Astrocyte (in vitro differentiated cells and primary cell): ENCODE data around the gene KRTAP10-6. TPM values are rescaled to one million over a fixed set of nuclear protein-coding genes. Genes with fewer than 3 reads are reported as not detected.

ENCODE experiments used
- DNase-seq: peaks from one replicate; pipeline ENCODE4 v3.0.0-alpha.2; 2010; ENCODE audit warnings: low read depth
- FAIRE-seq: peaks from 2 replicates; lab custom pipeline; 2011; peaks lifted over from hg19 to GRCh38; lab: Jason Lieb, UNC
- H2AFZ ChIP-seq: 2 replicates; pipeline ENCODE4 v1.6.0; 2012; ENCODE audit warnings: low read depth, low read length, inconsistent platforms
- H3K27ac ChIP-seq: 2 replicates; pipeline ENCODE4 v1.5.1; 2011; ENCODE audit warnings: low read depth, low read length, inconsistent platforms
- H3K27me3 ChIP-seq: 2 replicates; pipeline ENCODE4 v1.6.0; 2011; ENCODE audit warnings: low read length, inconsistent platforms; ENCODE audit not compliant: insufficient read depth
- H3K36me3 ChIP-seq: 2 replicates; pipeline ENCODE4 v1.5.1; 2011; ENCODE audit warnings: low read length, inconsistent platforms; ENCODE audit not compliant: insufficient read depth
- H3K4me1 ChIP-seq: 2 replicates; pipeline ENCODE4 v1.5.1; 2011; ENCODE audit warnings: low read length, inconsistent platforms; ENCODE audit not compliant: insufficient read depth
- H3K4me2 ChIP-seq: 2 replicates; pipeline ENCODE4 v1.6.0; 2012; ENCODE audit warnings: low read length, inconsistent platforms
- H3K4me3 ChIP-seq: 2 replicates; pipeline ENCODE4 v1.5.1; 2011; ENCODE audit warnings: low read depth, mild to moderate bottlenecking, low read length, inconsistent platforms; ENCODE audit not compliant: insufficient read depth
- H3K79me2 ChIP-seq: 2 replicates; pipeline ENCODE4 v1.6.0; 2012; ENCODE audit warnings: mild to moderate bottlenecking, low read length, inconsistent platforms; ENCODE audit not compliant: insufficient read depth
- H3K9ac ChIP-seq: 2 replicates; pipeline ENCODE4 v1.6.0; 2012; ENCODE audit warnings: mild to moderate bottlenecking, low read length, inconsistent platforms
- H3K9me3 ChIP-seq: 2 replicates; pipeline ENCODE4 v1.5.1; 2012; ENCODE audit warnings: low read depth, mild to moderate bottlenecking, low read length, inconsistent platforms; ENCODE audit not compliant: insufficient read depth
- H4K20me1 ChIP-seq: 2 replicates; pipeline ENCODE4 v1.6.0; 2012; ENCODE audit warnings: low read length, inconsistent platforms; ENCODE audit not compliant: insufficient read depth
- H3K27ac Mint-ChIP-seq: one replicate; pipeline ENCODE4 v1.8.0; 2021; ENCODE audit warnings: mild to moderate bottlenecking, mixed read lengths; ENCODE audit not compliant: unreplicated experiment
- H3K27me3 Mint-ChIP-seq: one replicate; pipeline ENCODE4 v1.8.0; 2021; ENCODE audit warnings: low read depth, mixed read lengths; ENCODE audit not compliant: unreplicated experiment
- H3K36me3 Mint-ChIP-seq: one replicate; pipeline ENCODE4 v1.8.0; 2021; ENCODE audit warnings: low read depth, mixed read lengths; ENCODE audit not compliant: unreplicated experiment
- H3K4me1 Mint-ChIP-seq: one replicate; pipeline ENCODE4 v1.8.0; 2021; ENCODE audit warnings: low read depth, mixed read lengths; ENCODE audit not compliant: unreplicated experiment
- H3K4me3 Mint-ChIP-seq: one replicate; pipeline ENCODE4 v1.8.0; 2021; ENCODE audit warnings: mild to moderate bottlenecking, moderate library complexity, mixed read lengths; ENCODE audit not compliant: unreplicated experiment
- H3K9me3 Mint-ChIP-seq: one replicate; pipeline ENCODE4 v1.8.0; 2021; ENCODE audit warnings: mild to moderate bottlenecking, mixed read lengths; ENCODE audit not compliant: unreplicated experiment
- CTCF ChIP-seq: IDR thresholded peaks from 2 replicates; pipeline ENCODE4 v1.5.1; 2011; ENCODE audit warnings: low read depth, mild to moderate bottlenecking, inconsistent platforms, low read length, moderate library complexity; ENCODE audit not compliant: insufficient read depth
- EZH2 ChIP-seq: IDR thresholded peaks from 2 replicates; pipeline ENCODE4 v1.6.1; 2012; ENCODE audit warnings: mild to moderate bottlenecking, low read length, inconsistent platforms; ENCODE audit not compliant: insufficient read depth
- total RNA-seq: library from RNA; stranded (reverse); gene quantifications from 2 replicates; pipeline ENCODE4 v1.2.1, GENCODE V29; 2021

KRTAP10-6 gene
- total RNA-seq, 1 donor from 2014 or later: not detected

GRCh38 chr21:44576025-44576420 lies 16.3 kb downstream of the KRTAP10-6 start:
- Histone ChIP-seq H3K9ac (no peak overlapping the region), H3K36me3 (no peaks in the 10 kb centered on the region), H3K4me1 (no peaks in the 10 kb centered on the region), H3K4me2 (no peak overlapping the region), H3K79me2 (no peaks in the 10 kb centered on the region), H3K9me3 (peaks cover 14% of the 10 kb centered on the region), H2AFZ (no peak overlapping the region), H4K20me1 (no peaks in the 10 kb centered on the region), H3K4me3 (no peak overlapping the region), H3K27me3 (no peaks in the 10 kb centered on the region), H3K27ac (no peak overlapping the region)
- no peak overlapping the region for H3K27ac Mint-ChIP-seq
- H3K4me1 Mint-ChIP-seq: peaks cover 4% of the 10 kb centered on the region
- TF ChIP-seq EZH2 (no peak), CTCF (no peak)
- DNase-seq (no peak), FAIRE-seq (no peak)
- peaks cover 4% of the 10 kb centered on the region for H3K36me3 Mint-ChIP-seq
- H3K27me3 Mint-ChIP-seq: peaks cover 13% of the 10 kb centered on the region
- H3K4me3 Mint-ChIP-seq: no peak overlapping the region
- peaks cover 23% of the 10 kb centered on the region for H3K9me3 Mint-ChIP-seq

- DNase-seq (no peak), FAIRE-seq (no peak)
- Histone ChIP-seq H3K79me2 (no peaks in the 10 kb centered on the region), H3K4me3 (no peak overlapping the region), H3K4me2 (no peak overlapping the region), H3K9me3 (peaks cover 14% of the 10 kb centered on the region), H3K27me3 (no peaks in the 10 kb centered on the region), H4K20me1 (no peaks in the 10 kb centered on the region), H3K4me1 (no peaks in the 10 kb centered on the region), H2AFZ (no peak overlapping the region), H3K36me3 (no peaks in the 10 kb centered on the region), H3K9ac (no peak overlapping the region), H3K27ac (no peak overlapping the region)
- H3K4me3 Mint-ChIP-seq: no peak overlapping the region
- peaks cover 6% of the 10 kb centered on the region for H3K36me3 Mint-ChIP-seq
- no peak for TF ChIP-seq CTCF
- TF ChIP-seq EZH2: no peak
- peaks cover 28% of the 10 kb centered on the region for H3K9me3 Mint-ChIP-seq
- H3K4me1 Mint-ChIP-seq: peaks cover 4% of the 10 kb centered on the region
- H3K27me3 Mint-ChIP-seq: peaks cover 12% of the 10 kb centered on the region
- H3K27ac Mint-ChIP-seq: no peak overlapping the region
Observed at GRCh38 chr21:44575307-44576024, 16.8 kb downstream of the KRTAP10-6 start.
